H9 (cell line): ENCODE measurements around the gene LCNL1. TPM values are rescaled to one million over a fixed set of nuclear protein-coding genes. Genes with fewer than 3 reads are reported as not detected.

Experiments used
- DNase-seq: peaks from one replicate; pipeline ENCODE4 v3.0.0-alpha.2; 2017
- H2AFZ ChIP-seq: one replicate; pipeline ENCODE4 v1.6.1; 2013; ENCODE audit warnings: mild to moderate bottlenecking, low read length, control low read depth, moderate library complexity
- H2AK5ac ChIP-seq: 2 replicates; pipeline ENCODE4 v1.6.1; 2013; ENCODE audit warnings: low read length, control low read depth, mixed read lengths; ENCODE audit not compliant: insufficient read length
- H2BK120ac ChIP-seq: one replicate; pipeline ENCODE4 v1.6.1; 2013; ENCODE audit warnings: low read depth, mild to moderate bottlenecking, low read length, control low read depth, inconsistent platforms; ENCODE audit not compliant: poor library complexity, severe bottlenecking
- H2BK12ac ChIP-seq: 2 replicates; pipeline ENCODE4 v1.6.1; 2013; ENCODE audit warnings: low read length, control low read depth, mixed read lengths, low read depth; ENCODE audit not compliant: insufficient read length
- H2BK15ac ChIP-seq: 2 replicates; pipeline ENCODE4 v1.6.1; 2013; ENCODE audit warnings: low read depth, low read length, control low read depth
- H2BK20ac ChIP-seq: one replicate; pipeline ENCODE4 v1.6.1; 2013; ENCODE audit warnings: low read depth, mild to moderate bottlenecking, low read length, control low read depth, inconsistent platforms; ENCODE audit not compliant: poor library complexity, severe bottlenecking
- H2BK5ac ChIP-seq: 2 replicates; pipeline ENCODE4 v1.6.1; 2013; ENCODE audit warnings: low read length, control low read depth, mixed read lengths; ENCODE audit not compliant: insufficient read length
- H3K14ac ChIP-seq: 2 replicates; pipeline ENCODE4 v1.6.1; 2013; ENCODE audit warnings: low read length, control low read depth; ENCODE audit not compliant: insufficient read depth
- H3K18ac ChIP-seq: 2 replicates; pipeline ENCODE4 v1.6.1; 2013; ENCODE audit warnings: low read depth, mild to moderate bottlenecking, mixed read lengths, low read length, control low read depth; ENCODE audit not compliant: insufficient read length
- H3K23ac ChIP-seq: 2 replicates; pipeline ENCODE4 v1.6.1; 2013; ENCODE audit warnings: low read length, control low read depth, mixed read lengths, low read depth; ENCODE audit not compliant: insufficient read length
- H3K23me2 ChIP-seq: 2 replicates; pipeline ENCODE4 v1.6.1; 2013; ENCODE audit warnings: low read depth, mild to moderate bottlenecking, mixed read lengths, low read length, control low read depth; ENCODE audit not compliant: insufficient read length, poor library complexity, severe bottlenecking
- H3K27ac ChIP-seq: 2 replicates; pipeline ENCODE4 v1.5.1; 2013; ENCODE audit warnings: low read length, control low read depth, mixed read lengths, low read depth; ENCODE audit not compliant: insufficient read length
- H3K27me3 ChIP-seq: 2 replicates; pipeline ENCODE4 v1.6.1; 2013; ENCODE audit warnings: low read length, control low read depth, inconsistent platforms; ENCODE audit not compliant: insufficient read depth
- H3K4ac ChIP-seq: 2 replicates; pipeline ENCODE4 v1.6.1; 2013; ENCODE audit warnings: low read depth, mild to moderate bottlenecking, control low read depth, inconsistent platforms, low read length, moderate library complexity
- H3K4me1 ChIP-seq: 2 replicates; pipeline ENCODE4 v1.6.1; 2013; ENCODE audit warnings: low read length, control low read depth, inconsistent platforms; ENCODE audit not compliant: insufficient read depth
- H3K4me2 ChIP-seq: 2 replicates; pipeline ENCODE4 v1.6.1; 2013; ENCODE audit warnings: low read length, control low read depth, mixed read lengths; ENCODE audit not compliant: insufficient read length, insufficient read depth
- H3K56ac ChIP-seq: 2 replicates; pipeline ENCODE4 v1.6.1; 2013; ENCODE audit warnings: low read depth, mild to moderate bottlenecking, mixed read lengths, low read length, control low read depth; ENCODE audit not compliant: insufficient read length
- H3K79me1 ChIP-seq: 2 replicates; pipeline ENCODE4 v1.6.1; 2013; ENCODE audit warnings: low read depth, mild to moderate bottlenecking, moderate library complexity, low read length, control low read depth, inconsistent platforms; ENCODE audit not compliant: insufficient read depth, poor library complexity, severe bottlenecking
- H3K79me2 ChIP-seq: 2 replicates; pipeline ENCODE4 v1.6.1; 2013; ENCODE audit warnings: low read length, control low read depth, inconsistent platforms; ENCODE audit not compliant: insufficient read depth
- H3K9ac ChIP-seq: 2 replicates; pipeline ENCODE4 v1.6.1; 2013; ENCODE audit warnings: low read length, control low read depth, mixed read lengths; ENCODE audit not compliant: insufficient read length; ENCODE audit errors: extremely low read depth
- H3K9me3 ChIP-seq: one replicate; pipeline ENCODE4 v1.6.1; 2013; ENCODE audit warnings: low read depth, low read length, inconsistent platforms; ENCODE audit not compliant: control insufficient read depth
- H3T11ph ChIP-seq: one replicate; pipeline ENCODE4 v1.6.1; 2013; ENCODE audit warnings: mild to moderate bottlenecking, low read length, control low read depth, inconsistent platforms
- H4K20me1 ChIP-seq: one replicate; pipeline ENCODE4 v1.6.1; 2013; ENCODE audit not compliant: control insufficient read depth, insufficient read length, insufficient read depth
- H4K5ac ChIP-seq: 2 replicates; pipeline ENCODE4 v1.6.1; 2013; ENCODE audit warnings: low read depth, mild to moderate bottlenecking, mixed read lengths, low read length, control low read depth; ENCODE audit not compliant: insufficient read length
- H4K8ac ChIP-seq: replicated peaks from 2 replicates; pipeline ENCODE4 v1.6.1; 2013; ENCODE audit warnings: low read length, control low read depth, mixed read lengths, low read depth; ENCODE audit not compliant: insufficient read length
- H4K91ac ChIP-seq: 2 replicates; pipeline ENCODE4 v1.6.1; 2013; ENCODE audit warnings: low read depth, mild to moderate bottlenecking, moderate library complexity, mixed read lengths, low read length, control low read depth; ENCODE audit not compliant: insufficient read length
- H3K27ac Mint-ChIP-seq, 3 experiments: 2 replicates in 2 of 3; 3 replicates in 1 of 3; pipeline ENCODE4 v1.8.0; 2020 to 2021; ENCODE audit warnings: mixed read lengths in 3 of 3, mild to moderate bottlenecking in 1 of 3, moderate library complexity in 1 of 3
- H3K27me3 Mint-ChIP-seq: 2 replicates; pipeline ENCODE4 v1.8.0; 2021; ENCODE audit warnings: low read depth, mild to moderate bottlenecking, moderate library complexity, mixed read lengths
- H3K36me3 Mint-ChIP-seq, 3 experiments: 2 replicates in 2 of 3; 3 replicates in 1 of 3; pipeline ENCODE4 v1.8.0; 2020 to 2021; ENCODE audit warnings: low read depth in 3 of 3, mixed read lengths in 3 of 3; ENCODE audit not compliant: insufficient read depth in 1 of 3
- H3K4me1 Mint-ChIP-seq, 2 experiments: 2 replicates each; pipeline ENCODE4 v1.8.0; 2020; ENCODE audit warnings: mixed read lengths in 2 of 2
- H3K4me3 Mint-ChIP-seq, 2 experiments: 2 replicates in 1 of 2; 3 replicates in 1 of 2; pipeline ENCODE4 v1.8.0; 2020 to 2021; ENCODE audit warnings: mild to moderate bottlenecking in 2 of 2, mixed read lengths in 2 of 2, moderate library complexity in 1 of 2
- H3K9me3 Mint-ChIP-seq, 2 experiments: 2 replicates in 1 of 2; 3 replicates in 1 of 2; pipeline ENCODE4 v1.8.0; 2020; ENCODE audit warnings: mild to moderate bottlenecking in 2 of 2, mixed read lengths in 2 of 2, moderate library complexity in 1 of 2
- CTCF ChIP-seq: fragments of 200-600 bp; sonication (generic); conservative IDR thresholded peaks from 3 replicates; pipeline ENCODE4 v1.8.0; 2021; ENCODE audit warnings: antibody characterized with exemption, mild to moderate bottlenecking
- WGBS: extraction: QIAGEN DNeasy Blood & Tissue Kit; methylation state at CpG from one replicate; pipeline ENCODE4 v1.1.7; 2013; ENCODE audit warnings: missing lambda C conversion rate, low lambda C conversion rate, mixed read lengths; ENCODE audit not compliant: insufficient read length; ENCODE audit errors: extremely low coverage; 5-methylcytosine and 5-hydroxymethylcytosine counted together
- total RNA-seq: library from RNA; stranded (reverse); gene quantifications from 2 replicates; pipeline ENCODE4 v1.2.1, GENCODE V29; 2021

Gene LCNL1
- total RNA-seq, 1 experiment from 2014 or later: 0.20 TPM

- DNase-seq: no peak
- H2BK15ac ChIP-seq: no peak overlapping the region
Measured at GRCh38 chr9:137006116-137007003, 23.6 kb downstream of the LCNL1 start.

More at GRCh38 chr9:137006116-137007003, 23.6 kb downstream of the LCNL1 start:
- no peak overlapping the region for H3K4me3 Mint-ChIP-seq
- Histone ChIP-seq H2BK12ac (no peak overlapping the region), H4K91ac (no peak overlapping the region), H2BK120ac (no peak overlapping the region), H3K9me3 (no peaks in the 10 kb centered on the region), H3K23ac (no peak overlapping the region), H4K5ac (no peak overlapping the region), H4K20me1 (no peaks in the 10 kb centered on the region), H3K56ac (no peak overlapping the region), H2AK5ac (no peak overlapping the region), H3K27me3 (no peaks in the 10 kb centered on the region), H3K9ac (no peak overlapping the region), H3K79me1 (no peaks in the 10 kb centered on the region), H3K27ac (no peak overlapping the region), H3K4ac (no peak overlapping the region), H2BK20ac (no peak overlapping the region), H3K23me2 (no peaks in the 10 kb centered on the region), H2BK5ac (no peak overlapping the region), H2AFZ (no peak overlapping the region), H3K4me2 (no peak overlapping the region), H4K8ac (no peak overlapping the region), H3K79me2 (no peaks in the 10 kb centered on the region), H3T11ph (no peak overlapping the region), H3K4me1 (no peaks in the 10 kb centered on the region), H3K14ac (no peak overlapping the region; the same call in 1 of the 2 replicates), H3K18ac (no peak overlapping the region)
- peak overlapping the region in 1 of 3 experiments; percentile 40; a peak in 1 of 7 replicates for H3K27ac Mint-ChIP-seq
- H3K27me3 Mint-ChIP-seq: peaks cover 10% of the 10 kb centered on the region
- TF ChIP-seq CTCF: no peak
- H3K4me1 Mint-ChIP-seq: no peaks in the 10 kb centered on the region
- peaks cover 5 to 6% (median 5%) of the 10 kb centered on the region in 3 experiments; a peak in 5 of 7 replicates for H3K36me3 Mint-ChIP-seq
- whole genome bisulfite sequencing: no CpG with 5 or more reads among the region's 24 CpGs
- peaks cover 16 to 19% of the 10 kb centered on the region in 2 experiments for H3K9me3 Mint-ChIP-seq
